ENCODE results near the gene NXPH3.
A peak's percentile ranks its signal among the peaks of the same experiment; 100 is the strongest.

NXPH3 gene

GRCh38 chr17:49576088-49576916 lies 631 bp downstream of the NXPH3 start:
- DNase-seq: peak; percentile 48

GRCh38 chr17:49576917-49577649 lies 1.4 kb downstream of the NXPH3 start:
- DNase-seq: no peak

- DNase-seq: no peak
Observed at GRCh38 chr17:49577650-49577934, 1.9 kb downstream of the NXPH3 start.

- DNase-seq: no peak
Observed at GRCh38 chr17:49577963-49578362, 2.3 kb downstream of the NXPH3 start.

GRCh38 chr17:49578414-49578813 lies 2.7 kb downstream of the NXPH3 start:
- DNase-seq: no peak

GRCh38 chr17:49578952-49579500 lies 3.4 kb downstream of the NXPH3 start:
- no peak for DNase-seq

- DNase-seq: no peak
Observed at GRCh38 chr17:49579522-49579921, 3.9 kb downstream of the NXPH3 start.

GRCh38 chr17:49580055-49580721 lies 4.5 kb downstream of the NXPH3 start:
- DNase-seq: no peak

GRCh38 chr17:49580981-49581647 lies 5.4 kb downstream of the NXPH3 start:
- DNase-seq: no peak

- no peak for DNase-seq
Observed at GRCh38 chr17:49581648-49581998, 6.0 kb downstream of the NXPH3 start.

GRCh38 chr17:49582055-49582722 lies 6.5 kb downstream of the NXPH3 start:
- DNase-seq: no peak

- DNase-seq: no peak
Observed at GRCh38 chr17:49582789-49583188, 7.1 kb downstream of the NXPH3 start.

- no peak for DNase-seq
Observed at GRCh38 chr17:49583226-49583625, 7.6 kb downstream of the NXPH3 start.

- no peak for DNase-seq
Observed at GRCh38 chr17:49583889-49584288, 8.2 kb downstream of the NXPH3 start.

GRCh38 chr17:49585422-49586027 lies 9.9 kb downstream of the NXPH3 start:
- DNase-seq: no peak

- no peak for DNase-seq
Observed at GRCh38 chr17:49587366-49588073, 11.8 kb downstream of the NXPH3 start.

GRCh38 chr17:49588312-49588711 lies 12.6 kb downstream of the NXPH3 start:
- DNase-seq: no peak

GRCh38 chr17:49588726-49589576 lies 13.3 kb downstream of the NXPH3 start:
- DNase-seq: no peak

- no peak for DNase-seq
Observed at GRCh38 chr17:49589577-49589927, 13.9 kb downstream of the NXPH3 start.

GRCh38 chr17:49590874-49591273 lies 15.2 kb downstream of the NXPH3 start:
- DNase-seq: no peak

- DNase-seq: no peak
Observed at GRCh38 chr17:49592263-49592662, 16.6 kb downstream of the NXPH3 start.

All from NCI-H510A (cell line).